Testis (tissue), 3 donors: Measurements from ENCODE around the gene DCDC2C. TPM values are rescaled to one million over a fixed set of nuclear protein-coding genes. Genes with fewer than 3 reads are reported as not detected.

Source experiments
- DNase-seq: peaks from one replicate; pipeline ENCODE4 v3.0.0-alpha.2; 2019
- H3K27ac ChIP-seq, 2 donors: fragments of 200-600 bp; sonication (generic); one replicate each; pipeline ENCODE4 v1.5.1; 2019
- H3K27me3 ChIP-seq: fragments of 200-600 bp; sonication (generic); one replicate; pipeline ENCODE4 v1.5.1; 2019
- H3K36me3 ChIP-seq: fragments of 200-600 bp; sonication (generic); one replicate; pipeline ENCODE4 v1.5.1; 2017; ENCODE audit warnings: low read depth; ENCODE audit errors: missing control alignments
- H3K4me1 ChIP-seq: fragments of 200-600 bp; sonication (generic); one replicate; pipeline ENCODE4 v1.5.1; 2019
- H3K4me3 ChIP-seq, 2 donors: fragments of 200-600 bp; sonication (generic); one replicate each; pipeline ENCODE4 v1.5.1; 2017 to 2019
- H3K9me3 ChIP-seq: fragments of 200-600 bp; sonication (generic); one replicate; pipeline ENCODE4 v1.5.1; 2017
- CTCF ChIP-seq, 3 experiments: fragments of 450-650 bp in 2 of 3; fragments of 200-600 bp in 1 of 3; sonication (generic) in 1 of 3; IDR thresholded peaks; one replicate each; pipeline ENCODE4 v1.5.1; 2016 to 2019; ENCODE audit warnings: antibody characterized with exemption in 3 of 3, mild to moderate bottlenecking in 2 of 3, moderate library complexity in 1 of 3
- POLR2A ChIP-seq: fragments of 450-650 bp; IDR thresholded peaks from one replicate; pipeline ENCODE4 v1.6.1; 2017; ENCODE audit warnings: antibody characterized with exemption, mild to moderate bottlenecking, moderate library complexity
- WGBS, 2 donors: methylation state at CpG; one replicate each; pipeline ENCODE4 v1.1.5; 2018; 5-methylcytosine and 5-hydroxymethylcytosine counted together
- intact Hi-C: fragments of 100-400 bp; cut with DNase I; formaldehyde crosslinking; loops from one replicate; pipeline ENCODE4 v1.15.1; 2023; ENCODE audit warnings: low total_unique reads
- polyA plus RNA-seq: library from polyadenylated mRNA; stranded (reverse); fragments of 350-450 nt; fragmentation: Illumina TruSeq; extraction: RNeasy Lipid Tissue Mini Kit (QIAGEN cat#74804); gene quantifications from one replicate; pipeline ENCODE4 v1.2.3, GENCODE V29; 2014; ENCODE audit warnings: low read depth, low replicate concordance; ENCODE audit not compliant: insufficient read depth
- total RNA-seq, 2 donors: library from RNA; depleted of rRNA; stranded (reverse); fragments of >200 nt; gene quantifications; one replicate each; pipeline ENCODE4 v1.2.3, GENCODE V29; 2016

The DCDC2C gene
- total and polyA plus RNA-seq, 3 donors from 2014 or later: 9.9 to 12.1 (median 10.6) TPM

GRCh38 chr2:3727397-3728045 lies 24.1 kb downstream of the DCDC2C start:
- intact Hi-C loops: no loop called here
- Histone ChIP-seq H3K27ac (peak overlapping the region in 1 of 2 donors; percentile 54), H3K9me3 (no peaks in the 10 kb centered on the region), H3K4me1 (no peaks in the 10 kb centered on the region), H3K27me3 (no peaks in the 10 kb centered on the region), H3K4me3 (no peak overlapping the region), H3K36me3 (no peaks in the 10 kb centered on the region)
- 47 to 62% methylated on average over 10 to 12 of the region's 12 CpGs for WGBS, 2 donors
- no peak for TF ChIP-seq POLR2A
- no peak for DNase-seq

- intact Hi-C loops: no loop called here
Measured at GRCh38 chr2:3728104-3729054, 25.0 kb downstream of the DCDC2C start.

GRCh38 chr2:3729055-3729448 lies 25.7 kb downstream of the DCDC2C start:
- H3K4me1 ChIP-seq: no peaks in the 10 kb centered on the region
- H3K27ac ChIP-seq: no peak overlapping the region
- WGBS, 2 donors: 83 to 90% methylated on average over 8 of the region's 8 CpGs
- H3K9me3 ChIP-seq: no peaks in the 10 kb centered on the region
- H3K36me3 ChIP-seq: no peaks in the 10 kb centered on the region
- intact Hi-C loops: no loop called here
- H3K27me3 ChIP-seq: no peaks in the 10 kb centered on the region
- no peak for TF ChIP-seq CTCF (IDR thresholded peaks at IDR 0.05)
- no peak for TF ChIP-seq POLR2A
- DNase-seq: no peak
- H3K4me3 ChIP-seq: no peak overlapping the region

More at GRCh38 chr2:3728104-3729054, 25.0 kb downstream of the DCDC2C start:
- peak; percentile 34 for DNase-seq
- Histone ChIP-seq H3K27ac (peak overlapping the region in 1 of 2 donors; percentile 54), H3K4me3 (no peak overlapping the region), H3K4me1 (no peaks in the 10 kb centered on the region), H3K27me3 (no peaks in the 10 kb centered on the region), H3K36me3 (no peaks in the 10 kb centered on the region), H3K9me3 (no peaks in the 10 kb centered on the region)
- WGBS, 2 donors: 35 to 36% methylated on average over 21 to 22 of the region's 22 CpGs
- TF ChIP-seq POLR2A (no peak), CTCF (IDR thresholded peaks at IDR 0.05) (peak; percentile 47 to 75 (median 64))

GRCh38 chr2:3729786-3730185 lies 26.4 kb downstream of the DCDC2C start:
- Histone ChIP-seq H3K4me1 (no peaks in the 10 kb centered on the region), H3K9me3 (no peaks in the 10 kb centered on the region), H3K4me3 (no peak overlapping the region), H3K27ac (no peak overlapping the region), H3K27me3 (no peaks in the 10 kb centered on the region), H3K36me3 (no peaks in the 10 kb centered on the region)
- WGBS, 2 donors: 85 to 90% methylated on average over 9 of the region's 9 CpGs
- no peak for DNase-seq
- intact Hi-C loops: no loop called here
- TF ChIP-seq POLR2A (no peak), CTCF (IDR thresholded peaks at IDR 0.05) (no peak)

- intact Hi-C loops: no loop called here
- Histone ChIP-seq H3K36me3 (no peaks in the 10 kb centered on the region), H3K27ac (no peak overlapping the region), H3K27me3 (no peaks in the 10 kb centered on the region), H3K4me3 (no peak overlapping the region), H3K9me3 (no peaks in the 10 kb centered on the region), H3K4me1 (no peaks in the 10 kb centered on the region)
- 92 to 94% methylated on average over 7 to 8 of the region's 8 CpGs for WGBS, 2 donors
- DNase-seq: no peak
- TF ChIP-seq CTCF (IDR thresholded peaks at IDR 0.05) (no peak), POLR2A (no peak)
Measured at GRCh38 chr2:3730646-3731045, 27.3 kb downstream of the DCDC2C start.
